HG03575 (cell line): ENCODE results near the gene SLC16A8.

Experiments used
- ATAC-seq: cut with Tn5 transposase; IDR thresholded peaks from one replicate; pipeline ENCODE4 v1.9.1; 2021; ENCODE audit not compliant: unreplicated experiment, insufficient number of reproducible peaks, low FRiP score; ENCODE audit errors: extremely low read depth

SLC16A8 gene

DNA sequence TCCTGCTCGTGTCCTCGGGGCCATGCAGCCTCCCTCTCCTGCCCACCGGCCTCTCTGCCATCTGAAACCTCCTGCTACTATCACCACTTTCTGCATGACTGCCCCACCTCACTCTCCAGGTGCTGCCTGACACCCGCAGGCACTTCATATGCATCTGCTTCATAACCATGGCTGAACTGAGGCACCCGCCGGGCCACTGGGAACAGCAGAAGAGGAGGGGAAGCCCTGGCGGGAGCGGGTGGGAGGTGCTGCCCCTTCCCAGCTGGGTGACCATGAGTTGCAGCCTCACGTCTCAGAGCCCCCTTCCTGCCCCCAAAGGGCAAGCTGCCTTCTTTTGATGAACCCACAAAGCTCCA, 48.5 kb downstream of the SLC16A8 start:
- ATAC-seq, result no peak

DNA sequence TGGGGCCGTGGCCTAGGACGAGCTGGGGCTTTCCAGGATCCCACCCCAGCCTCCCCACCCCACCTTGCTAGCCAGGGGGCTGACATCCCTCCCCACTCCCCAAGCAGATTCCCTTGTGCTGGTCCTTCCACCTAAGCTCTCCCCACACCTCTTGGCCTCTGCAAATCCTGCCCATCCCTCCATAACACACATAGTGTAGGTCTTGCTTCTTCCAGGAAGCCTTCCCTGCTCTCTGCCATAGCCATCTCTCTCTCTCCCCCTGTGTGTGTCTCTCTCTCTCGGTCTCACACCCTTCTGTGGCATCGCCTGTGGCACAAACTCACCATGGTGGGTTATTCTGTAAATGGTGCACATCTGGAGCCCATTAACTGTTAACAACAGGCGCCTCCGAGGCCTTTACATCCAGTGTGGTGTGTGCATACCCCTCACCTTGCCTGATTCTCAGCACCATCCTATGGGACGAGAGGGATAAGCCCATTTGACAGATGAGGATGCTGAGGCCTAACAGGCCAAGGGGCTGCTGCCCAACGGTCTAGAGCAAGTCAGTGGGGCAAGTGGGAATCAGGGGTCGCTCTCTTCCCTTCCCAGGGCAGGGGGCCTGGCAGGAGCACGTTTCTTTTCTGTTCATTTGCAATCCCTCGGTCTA, 49.0 kb downstream of the SLC16A8 start:
- ATAC-seq, result no peak

DNA sequence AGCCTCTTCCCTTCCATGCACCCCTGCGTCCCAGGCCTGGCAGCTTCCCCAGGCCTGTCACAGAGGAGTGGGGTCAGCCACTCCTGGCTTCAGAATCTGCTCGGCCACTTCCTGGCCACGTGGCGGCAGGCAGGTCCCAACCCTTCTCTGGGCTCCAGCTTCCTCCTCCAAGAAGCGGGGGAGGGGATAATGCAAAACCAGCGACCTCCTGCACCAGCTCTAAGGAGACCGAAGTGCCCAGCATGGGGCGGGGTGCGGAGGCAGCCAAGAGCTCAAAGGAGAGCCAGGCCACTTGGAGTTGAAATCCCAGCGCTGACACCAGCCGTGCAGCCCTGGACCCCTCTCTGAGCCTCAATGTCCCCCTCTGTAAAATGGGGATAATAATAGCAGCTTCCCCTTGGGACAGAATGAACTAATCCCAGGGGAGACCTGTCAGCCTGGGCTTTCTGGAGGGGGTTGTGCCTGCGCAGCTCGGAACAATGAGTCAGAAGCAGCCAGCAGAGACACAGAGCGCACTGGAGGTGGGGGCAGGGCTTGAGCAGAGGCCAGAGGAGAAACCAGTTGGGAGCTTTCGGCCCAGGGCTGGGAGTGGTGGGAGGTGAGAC, 49.6 kb downstream of the SLC16A8 start:
- no peak for ATAC-seq

DNA sequence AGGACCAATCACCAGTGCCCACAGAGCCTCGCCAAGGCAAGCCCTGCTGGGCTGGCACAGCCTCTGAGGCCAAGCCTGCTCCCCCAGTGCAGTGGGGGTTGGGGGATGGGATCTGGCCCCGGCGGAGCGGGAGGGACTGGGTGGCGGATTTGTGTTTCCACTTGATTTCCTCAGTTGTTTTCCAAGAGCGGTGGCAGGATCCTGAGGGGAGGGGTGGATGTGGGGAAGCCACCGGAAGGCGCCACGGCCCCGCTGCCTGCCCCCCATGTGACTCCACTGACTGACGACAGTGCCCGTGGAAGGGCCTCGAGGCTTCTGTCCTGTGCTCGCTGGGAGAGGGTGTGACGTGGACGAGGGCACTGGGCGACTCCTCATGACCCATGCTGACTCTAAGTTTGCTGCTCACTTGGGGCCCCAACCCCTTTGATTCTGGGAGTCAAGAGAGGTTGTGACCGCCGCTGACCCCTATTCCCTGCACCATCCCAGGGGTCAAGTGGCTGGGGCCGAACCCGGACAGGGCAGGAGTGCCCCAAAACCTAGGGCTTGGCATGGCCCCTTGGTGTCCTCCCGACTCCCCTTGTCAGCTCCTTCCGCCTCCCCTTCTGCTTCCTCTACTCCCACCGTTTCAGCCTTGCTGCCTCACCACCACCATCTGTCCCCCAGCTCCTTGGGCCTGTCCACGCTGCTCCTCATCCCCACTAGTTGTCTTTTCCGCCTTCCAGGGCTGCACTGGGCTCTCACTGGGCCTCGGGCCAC, 50.3 kb downstream of the SLC16A8 start:
- ATAC-seq, result no peak

DNA sequence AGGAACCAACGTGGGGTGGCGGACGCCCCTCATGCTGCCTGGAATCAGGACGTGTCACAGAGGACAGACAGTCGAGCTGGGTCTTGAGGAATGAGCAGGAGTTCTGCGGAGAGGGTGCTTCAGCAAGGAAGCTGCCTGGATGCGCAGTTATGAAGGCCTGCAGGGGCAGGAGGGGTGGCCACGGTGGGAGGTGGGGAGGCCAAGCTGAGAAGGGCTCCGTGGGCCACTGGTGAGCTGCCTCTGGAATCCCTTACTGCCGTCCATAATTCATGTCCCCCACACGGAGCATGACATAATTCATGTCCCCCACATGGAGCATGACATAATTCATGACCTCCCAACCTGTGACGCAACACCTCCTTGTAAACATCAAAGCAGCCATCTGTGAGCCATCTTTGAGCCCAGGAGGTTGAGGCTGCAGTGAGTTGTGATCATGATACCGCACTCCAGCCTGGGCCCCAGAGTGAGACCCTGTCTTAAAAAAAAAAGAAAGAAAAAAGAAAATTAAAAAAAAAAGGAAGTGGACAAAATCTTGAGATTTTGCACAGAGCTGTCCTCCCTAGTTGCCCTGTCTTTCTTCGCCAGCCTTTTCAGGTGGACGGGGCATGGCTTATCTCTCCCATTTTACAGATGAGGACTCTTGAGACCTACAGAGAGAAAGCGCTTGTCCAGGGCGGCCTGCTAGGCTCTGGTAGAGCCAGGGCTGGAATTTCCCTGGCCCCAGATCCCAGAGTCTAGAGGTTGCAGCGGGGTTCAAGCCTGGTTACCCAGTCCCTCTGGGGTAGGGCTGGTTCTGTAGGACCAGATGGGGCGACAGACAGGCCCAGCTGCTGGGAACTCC, 51.1 kb downstream of the SLC16A8 start:
- no peak for ATAC-seq

DNA sequence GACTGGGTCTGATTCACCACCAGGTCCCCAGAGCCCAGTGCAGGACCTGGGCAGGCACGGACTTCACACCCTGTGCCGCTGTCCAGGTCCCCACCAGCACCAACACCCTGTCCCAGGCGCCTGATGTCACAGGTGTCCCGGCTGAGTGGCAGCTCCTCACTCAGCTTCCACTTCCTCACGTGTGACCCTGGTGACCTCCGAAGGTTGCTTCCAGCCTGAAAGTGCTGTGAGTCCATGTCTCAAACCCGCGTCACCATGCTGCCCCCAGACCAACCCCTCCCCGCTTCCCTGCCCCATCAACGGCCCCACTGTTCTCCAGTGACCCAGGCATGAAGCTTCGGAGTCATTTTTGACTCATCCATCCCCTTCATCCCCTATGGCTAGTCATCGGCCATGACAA, 52.5 kb downstream of the SLC16A8 start:
- no peak for ATAC-seq

DNA sequence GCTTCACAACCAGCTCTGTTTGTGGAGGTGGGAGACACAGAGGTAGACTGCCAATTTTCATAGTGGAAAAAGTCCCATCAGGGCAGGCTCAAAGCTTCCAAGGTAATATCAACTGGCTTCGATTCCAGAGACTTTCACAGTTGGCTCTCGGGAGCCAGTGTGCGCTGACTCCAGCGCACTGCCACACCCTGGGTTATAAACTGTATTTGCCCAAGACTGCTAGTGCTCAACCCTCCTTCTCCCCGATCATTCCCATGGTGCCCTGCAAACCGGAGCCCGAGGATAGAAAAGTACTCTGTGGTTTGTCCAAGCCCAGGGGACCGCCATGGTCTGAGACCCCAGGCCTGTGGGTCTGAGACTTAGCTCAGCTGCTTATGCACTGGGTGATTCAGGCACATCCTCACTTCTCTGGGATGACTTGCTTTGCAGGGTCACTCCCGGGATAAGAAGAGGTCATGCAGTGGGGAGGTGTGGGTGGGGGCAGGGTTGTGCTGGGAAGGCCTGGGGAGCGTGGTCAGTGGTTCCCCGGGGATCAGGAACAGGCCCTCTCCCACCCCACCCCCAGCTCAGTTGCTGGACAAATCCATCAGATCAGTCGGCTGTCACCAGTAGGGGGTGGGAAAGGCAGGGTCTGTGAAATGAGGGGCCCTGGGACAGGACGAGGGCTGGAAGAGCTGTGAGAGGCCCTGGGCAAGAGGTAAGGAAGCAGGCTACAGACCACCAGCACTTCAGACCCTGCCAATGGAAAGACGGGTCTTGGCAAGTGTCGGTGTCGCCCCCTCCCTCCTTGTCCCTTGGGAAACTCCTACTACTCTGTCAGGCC, 53.5 kb downstream of the SLC16A8 start:
- ATAC-seq, result no peak

DNA sequence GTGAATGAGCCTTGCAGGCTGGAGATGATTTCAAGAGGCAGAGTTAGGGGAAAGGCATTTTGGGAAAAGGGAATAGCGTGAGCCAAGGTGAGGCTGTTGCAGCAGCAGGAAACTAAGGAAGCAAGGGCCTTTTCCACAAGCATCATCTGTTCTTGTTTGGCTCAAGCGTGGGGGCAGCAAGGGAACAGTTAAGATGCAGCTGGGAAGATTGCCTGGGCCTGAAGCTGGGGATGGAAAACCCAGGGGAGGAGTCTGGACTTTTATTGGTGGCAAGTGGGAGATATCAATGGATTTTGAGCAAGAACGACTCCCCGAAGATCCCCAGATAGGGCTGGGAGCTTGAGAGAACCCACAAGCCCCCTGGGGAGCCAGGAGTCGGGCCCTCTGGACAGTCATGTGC, 54.1 kb downstream of the SLC16A8 start:
- no peak for ATAC-seq

DNA sequence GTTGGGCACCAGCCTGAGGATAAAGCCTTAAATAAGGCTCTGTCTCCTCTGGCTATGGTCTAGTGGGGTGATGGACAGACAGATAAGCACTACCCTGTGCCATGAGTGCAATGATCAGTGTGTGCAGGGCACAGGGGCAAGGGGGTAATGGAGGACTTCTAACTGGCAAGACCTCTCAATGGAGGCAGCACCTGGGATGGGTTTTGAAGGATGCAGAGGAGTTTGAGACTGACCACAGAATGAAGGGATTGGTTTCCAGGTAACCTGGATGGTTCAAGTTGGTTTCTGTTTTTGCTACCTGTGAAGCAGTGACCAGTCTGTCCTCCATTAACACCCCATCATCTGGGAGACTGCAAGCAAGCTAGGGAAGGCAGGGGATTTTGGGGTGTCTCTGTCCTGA, 54.6 kb downstream of the SLC16A8 start:
- no peak for ATAC-seq

DNA sequence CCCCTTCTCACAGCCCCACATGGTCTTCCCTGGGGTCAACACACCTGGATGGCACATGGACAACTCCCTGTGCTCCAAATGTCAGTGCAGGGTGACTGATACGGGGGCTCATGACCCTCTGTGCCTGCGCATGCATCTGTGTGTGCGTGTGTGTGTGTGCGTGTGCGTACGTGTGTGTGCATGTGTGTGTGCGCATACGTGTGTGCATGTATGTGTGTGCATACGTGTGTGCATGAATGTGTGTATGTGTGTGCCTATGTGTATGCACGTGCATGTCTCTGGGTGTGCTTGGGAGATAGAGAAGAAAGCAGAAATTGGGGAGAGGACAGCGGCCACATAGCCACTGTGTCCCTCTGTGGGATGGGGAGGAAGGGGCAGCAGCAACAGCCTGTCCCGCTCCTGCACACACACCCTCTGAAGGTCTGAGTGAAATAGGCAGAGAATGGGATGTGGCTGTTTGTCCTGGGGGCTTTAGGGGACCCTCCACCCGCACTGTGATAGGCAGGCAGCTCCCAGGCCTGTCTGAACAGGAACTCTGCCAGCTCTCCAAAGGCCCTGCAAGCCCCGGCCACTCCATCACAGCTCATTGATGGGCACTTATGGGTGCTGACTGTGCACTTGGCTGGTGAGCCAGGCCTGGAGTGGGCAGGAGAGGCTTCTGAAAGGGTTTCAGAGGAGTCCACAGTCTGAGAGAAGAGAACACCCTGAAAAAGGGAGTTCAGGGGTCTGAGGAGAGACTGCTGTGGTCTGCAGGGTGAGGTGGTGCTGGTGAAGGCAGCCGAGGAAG, 55.4 kb downstream of the SLC16A8 start:
- no peak for ATAC-seq
